NCI-H1048 (cell line): ENCODE data around the gene IFITM5.
"Not testable (repeated sequence)": the region's sequence is repeated elsewhere in the genome, so short reads cannot be mapped to it uniquely, and the experiment has no call there.

ENCODE experiments used
- DNase-seq: peaks from one replicate; lab custom pipeline; 2025; lab: John Stamatoyannopoulos, UW

Gene IFITM5

DNA sequence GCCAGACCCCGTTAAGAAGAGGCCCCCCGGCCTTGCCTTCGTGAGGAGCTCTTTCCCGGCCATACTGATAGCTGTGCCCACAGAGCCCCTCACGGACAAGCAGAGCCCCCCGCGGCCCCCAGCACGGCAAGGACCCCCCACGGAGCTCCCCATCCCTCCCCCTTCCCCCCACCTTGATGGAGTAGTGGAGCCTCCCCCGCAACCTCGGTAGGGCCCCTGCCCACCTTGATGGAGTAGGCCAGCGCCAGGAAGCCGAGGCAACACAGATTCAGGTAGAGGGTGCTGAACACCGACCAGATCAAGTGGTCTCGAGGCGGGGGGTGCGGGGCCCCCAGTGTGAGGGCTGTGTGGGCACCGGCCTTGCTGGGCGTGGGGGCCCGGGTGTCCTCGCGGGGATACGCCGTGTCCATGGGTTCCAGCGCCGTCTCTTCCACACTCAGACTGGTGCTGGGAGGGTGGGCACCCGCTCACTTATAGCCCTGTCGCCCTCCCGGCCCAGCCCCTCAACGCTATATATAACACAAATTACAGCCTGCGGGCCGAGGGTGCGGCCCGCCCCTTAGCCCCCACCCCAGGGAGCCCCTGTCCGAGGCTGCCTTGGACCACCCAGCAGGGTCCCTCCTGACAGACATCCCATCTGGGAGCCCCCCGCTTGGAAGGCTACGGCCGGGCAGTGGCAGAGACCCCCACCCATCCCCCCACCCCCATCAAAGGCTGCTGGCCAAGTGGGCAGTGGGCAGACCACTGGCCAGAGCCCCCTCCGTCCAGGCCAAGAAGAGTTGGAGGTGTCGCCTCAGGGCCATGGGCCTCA lies at the start of gene IFITM5:
Gene IFITM5, minus strand, starts transcription at position 446 of the 811 bp plus-strand sequence. Its CDS starts 36 bp downstream, at position 410.
- no peak for DNase-seq

DNA sequence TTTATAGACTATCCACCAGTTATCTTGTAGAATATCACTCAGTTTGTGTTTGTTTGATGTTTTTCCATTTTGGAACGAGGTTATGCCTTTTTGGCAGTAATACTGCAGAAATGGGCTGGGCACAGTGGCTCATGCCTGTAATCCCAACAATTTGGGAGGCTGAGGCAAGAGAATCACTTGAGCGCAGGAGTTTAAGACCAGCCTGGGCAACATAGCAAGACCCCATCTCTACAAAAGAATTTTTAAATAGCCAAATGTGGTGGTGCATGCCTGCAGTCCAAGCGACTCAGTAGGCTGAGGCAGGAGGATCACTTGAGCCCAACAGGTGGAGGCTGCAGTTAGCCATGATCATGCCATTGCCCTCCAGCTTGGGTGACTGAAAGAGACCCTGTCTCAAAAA lies 47.2 kb upstream of the IFITM5 start:
- DNase-seq: no peak

DNA sequence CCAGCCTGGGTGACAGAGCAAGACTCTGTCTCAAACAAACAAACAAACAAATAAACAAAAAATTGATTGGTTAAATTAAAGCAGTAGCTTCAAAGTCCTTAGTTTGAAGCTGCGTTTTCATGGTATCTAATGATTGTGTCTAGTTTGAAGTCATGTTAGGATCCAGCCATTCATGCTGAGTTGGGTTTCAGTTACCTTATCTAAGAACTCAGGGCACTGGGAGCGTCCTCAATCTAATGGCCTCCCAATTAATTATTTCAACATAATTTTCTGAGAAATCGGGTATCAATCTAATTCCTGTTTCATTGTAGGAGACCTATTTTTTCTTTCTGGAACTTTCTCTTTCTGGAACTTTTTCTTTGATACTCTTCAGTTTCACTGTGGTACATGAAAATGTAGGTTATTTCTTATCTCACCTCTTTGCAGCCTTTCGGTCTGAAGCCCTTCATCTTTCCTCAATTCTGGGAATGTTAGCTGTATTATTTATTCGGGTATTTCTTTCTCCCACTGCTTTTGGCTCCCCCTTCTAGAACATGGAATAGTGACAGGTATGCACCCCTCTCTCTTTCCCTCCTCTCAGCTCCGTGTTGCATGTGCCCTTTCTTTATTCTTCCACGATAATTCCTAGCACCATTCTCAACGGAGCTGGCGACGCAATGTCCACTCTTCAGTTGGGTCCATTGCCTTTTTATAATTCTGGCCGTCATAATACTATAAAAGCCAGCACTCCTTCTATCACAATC lies 45.7 kb upstream of the IFITM5 start:
- no peak for DNase-seq

DNA sequence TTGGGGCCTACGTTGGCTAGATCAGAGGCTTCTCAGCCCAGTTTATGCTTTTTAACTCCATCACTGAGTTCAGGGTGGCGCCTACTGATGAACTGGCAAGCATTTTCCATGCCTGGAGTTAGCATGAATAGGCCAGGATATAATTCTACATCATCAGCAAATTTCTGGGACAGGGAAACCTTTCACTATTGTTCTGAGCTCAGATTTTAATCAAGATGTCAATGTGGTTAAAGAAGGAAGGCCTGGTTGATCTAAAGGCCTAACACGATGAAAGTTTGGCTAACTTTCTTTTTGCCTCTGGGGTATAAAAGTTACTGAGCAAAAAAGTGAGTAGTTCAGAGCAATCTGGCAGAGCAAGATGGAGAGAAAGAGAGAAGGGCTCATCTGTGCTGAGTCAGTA lies 43.0 kb upstream of the IFITM5 start:
- no peak for DNase-seq

DNA sequence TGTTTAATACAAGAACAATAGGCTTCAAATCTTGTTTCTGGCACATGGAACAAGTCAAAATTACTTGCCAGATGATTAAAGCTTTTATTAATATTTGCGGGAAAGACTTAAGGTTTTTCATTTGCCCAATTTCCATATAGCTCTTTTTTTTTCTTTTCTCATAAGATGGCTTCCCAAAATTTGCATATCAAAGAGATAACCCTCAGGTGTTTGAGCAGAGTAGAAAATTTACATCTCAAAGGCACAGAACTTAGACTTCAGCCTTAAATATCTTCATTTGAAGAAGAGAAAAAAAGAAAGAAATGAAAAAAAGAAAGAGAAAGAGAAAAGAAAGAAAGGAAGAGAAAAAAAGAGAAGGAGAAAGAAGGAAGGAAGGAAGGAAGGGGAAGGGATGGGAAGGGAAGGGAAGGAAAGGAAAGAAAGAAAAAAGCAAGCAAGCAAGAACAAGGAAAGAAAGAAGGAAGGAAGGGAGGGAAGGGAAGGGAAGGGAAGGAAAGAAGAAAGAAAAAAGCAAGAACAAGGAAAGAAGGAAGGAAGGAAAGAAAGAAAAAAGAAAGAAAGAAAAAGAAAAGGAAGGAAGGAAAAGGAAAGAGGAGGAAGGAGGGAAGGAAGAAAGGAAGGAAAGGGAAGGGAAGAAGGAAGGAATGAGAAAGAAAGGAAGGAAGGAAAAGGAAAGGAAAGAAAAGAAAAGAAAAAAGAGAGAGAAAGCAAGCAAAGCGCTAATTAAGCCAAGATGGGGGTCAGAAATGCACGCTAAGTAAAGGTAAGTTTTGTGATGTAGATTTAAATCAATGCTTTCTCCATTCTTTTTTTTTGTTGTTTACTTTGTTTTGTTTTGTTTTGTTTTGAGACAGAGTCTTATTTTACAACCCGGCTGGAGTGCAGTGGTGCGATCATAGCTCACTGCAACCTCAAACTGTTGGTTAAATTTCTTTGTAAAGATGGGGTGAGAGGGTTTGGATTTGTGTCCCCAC lies 41.5 kb upstream of the IFITM5 start:
- no peak for DNase-seq

DNA sequence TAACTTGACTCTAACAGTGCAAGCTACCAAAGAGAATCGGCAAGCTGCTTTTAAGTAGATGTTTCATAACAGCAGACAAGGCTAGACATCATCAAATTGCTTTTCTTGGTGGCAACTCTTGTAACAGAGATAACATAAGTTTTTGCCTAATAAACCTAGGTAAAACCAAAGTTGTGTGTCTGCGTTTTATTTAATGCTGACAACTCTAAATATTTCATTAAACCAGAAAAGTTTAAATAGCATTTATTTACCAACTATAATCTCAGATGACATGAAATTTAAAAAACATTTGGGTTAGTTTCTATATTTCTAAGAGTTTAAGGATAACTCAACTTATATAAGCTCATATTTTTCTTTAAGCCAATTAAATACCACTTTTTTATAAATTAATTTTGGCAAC lies 40.6 kb upstream of the IFITM5 start:
- DNase-seq: no peak

DNA sequence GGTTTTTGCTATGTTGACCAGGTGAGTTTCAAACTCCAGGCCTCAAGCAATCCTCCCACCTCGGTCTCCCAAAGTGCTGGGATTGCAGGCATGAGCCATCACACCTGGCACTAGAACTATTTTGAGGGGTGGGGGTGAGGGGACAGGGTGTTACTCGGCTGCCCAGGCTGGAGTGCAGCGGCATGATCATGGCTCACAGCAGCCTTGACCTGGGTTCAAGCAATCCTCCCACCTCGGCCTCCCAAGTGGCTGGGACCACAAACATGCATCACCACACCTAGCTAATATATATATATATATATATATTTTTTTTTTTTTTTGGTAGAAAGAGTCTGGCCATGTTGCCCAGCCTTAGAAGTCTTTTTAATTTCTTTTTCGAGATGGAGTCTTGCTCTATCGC lies 38.4 kb upstream of the IFITM5 start:
- no peak for DNase-seq

DNA sequence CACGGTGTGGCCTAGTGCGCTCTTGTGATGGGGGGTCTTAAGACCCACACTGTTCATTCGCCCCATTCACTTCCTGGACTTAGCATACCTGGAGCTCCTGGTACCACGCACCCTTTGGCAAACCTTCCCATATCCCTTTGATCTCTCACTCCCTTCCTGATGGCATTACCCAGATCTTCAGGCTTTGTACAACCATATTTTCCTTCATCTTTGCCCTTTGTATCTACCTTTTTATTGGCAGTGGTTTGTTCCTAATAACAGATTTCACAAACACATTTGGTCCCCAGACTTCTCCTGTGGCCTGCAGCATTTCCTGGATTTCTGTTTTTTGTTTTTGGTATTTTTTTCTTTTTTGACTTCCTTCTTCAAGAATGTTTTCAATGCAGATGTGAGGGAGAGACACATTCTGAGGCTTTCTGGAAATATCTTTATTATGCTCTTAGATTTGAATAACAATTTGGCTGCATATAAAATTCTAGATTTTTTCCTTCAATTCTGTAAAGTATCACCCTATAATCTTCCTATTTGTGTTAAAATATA lies 37.4 kb upstream of the IFITM5 start:
- DNase-seq: no peak

DNA sequence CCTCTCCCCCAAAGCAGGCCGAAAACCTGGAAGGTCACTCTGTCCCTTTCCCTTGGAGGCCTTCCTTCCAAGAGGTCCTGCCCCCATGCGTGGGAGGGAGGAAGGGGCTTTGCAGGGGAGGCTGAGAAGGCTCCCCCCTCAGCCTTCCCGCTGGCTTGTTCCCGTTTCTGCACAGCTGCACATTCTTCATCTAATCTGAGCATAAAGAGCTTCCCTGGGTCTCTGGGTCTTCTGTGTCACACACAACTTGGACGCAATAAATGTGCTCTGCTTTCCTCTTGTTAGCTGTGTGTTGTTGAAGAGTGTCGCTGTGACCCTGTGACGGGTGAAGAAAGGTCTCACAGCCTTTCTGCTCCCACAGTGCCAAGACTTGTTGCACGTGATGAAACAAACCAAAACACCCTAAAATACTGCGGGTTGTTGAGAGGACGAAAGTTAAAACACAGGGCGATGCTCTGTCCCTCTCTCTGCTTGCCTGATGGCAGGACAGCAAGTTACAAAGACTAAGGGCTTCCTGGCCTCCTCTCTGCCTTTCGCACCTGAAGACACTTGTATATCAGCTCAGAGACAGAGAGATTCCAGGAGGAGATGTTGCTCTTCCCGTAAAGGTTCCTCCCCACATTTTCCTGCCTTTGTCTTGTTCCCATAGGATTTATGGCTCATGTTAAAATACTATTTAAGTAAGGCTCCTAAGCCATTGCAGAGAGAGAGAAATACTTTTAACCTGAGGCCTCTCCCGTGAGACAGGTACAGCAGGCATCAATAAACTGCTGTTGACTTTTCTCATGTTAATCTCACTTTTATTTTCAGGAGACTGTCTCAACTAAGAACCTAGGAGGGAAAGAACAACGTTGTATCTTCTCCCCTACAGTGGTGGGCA lies 36.7 kb upstream of the IFITM5 start:
- DNase-seq: no peak

DNA sequence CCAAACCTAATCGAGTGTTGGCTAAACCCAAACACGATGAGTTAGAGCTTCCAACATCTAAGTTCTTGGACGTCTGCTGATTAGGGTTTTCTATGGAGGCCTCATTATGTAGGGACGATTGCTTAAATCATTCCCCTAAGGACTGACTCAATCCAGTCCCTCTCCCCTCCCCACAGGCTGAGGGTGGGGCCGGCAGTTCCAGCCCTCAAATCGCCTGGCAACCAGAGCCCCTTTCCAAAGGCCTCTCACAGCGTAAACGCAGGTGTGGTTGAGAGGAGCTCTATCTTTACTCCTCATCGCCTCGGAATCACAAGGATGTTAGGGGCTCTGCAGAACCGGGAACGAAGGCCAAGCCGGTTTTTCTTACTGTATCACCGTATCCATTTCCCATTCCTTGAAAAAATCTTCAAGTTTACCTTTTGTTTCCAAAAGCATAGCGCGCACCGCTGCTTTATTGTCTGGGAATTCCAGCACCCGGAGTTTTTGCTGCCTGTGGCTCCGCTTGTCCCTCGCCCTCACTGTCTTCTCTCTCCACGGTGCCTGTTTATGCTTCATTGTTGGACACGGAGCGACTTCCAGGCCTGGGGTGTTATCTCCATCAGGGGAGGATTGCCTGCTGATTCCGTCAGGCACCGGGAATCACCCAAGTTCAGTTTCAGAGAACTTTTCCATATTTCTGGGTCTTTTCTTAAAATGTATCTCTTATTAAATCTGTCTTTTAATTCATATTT lies 35.1 kb upstream of the IFITM5 start:
- DNase-seq: no peak

DNA sequence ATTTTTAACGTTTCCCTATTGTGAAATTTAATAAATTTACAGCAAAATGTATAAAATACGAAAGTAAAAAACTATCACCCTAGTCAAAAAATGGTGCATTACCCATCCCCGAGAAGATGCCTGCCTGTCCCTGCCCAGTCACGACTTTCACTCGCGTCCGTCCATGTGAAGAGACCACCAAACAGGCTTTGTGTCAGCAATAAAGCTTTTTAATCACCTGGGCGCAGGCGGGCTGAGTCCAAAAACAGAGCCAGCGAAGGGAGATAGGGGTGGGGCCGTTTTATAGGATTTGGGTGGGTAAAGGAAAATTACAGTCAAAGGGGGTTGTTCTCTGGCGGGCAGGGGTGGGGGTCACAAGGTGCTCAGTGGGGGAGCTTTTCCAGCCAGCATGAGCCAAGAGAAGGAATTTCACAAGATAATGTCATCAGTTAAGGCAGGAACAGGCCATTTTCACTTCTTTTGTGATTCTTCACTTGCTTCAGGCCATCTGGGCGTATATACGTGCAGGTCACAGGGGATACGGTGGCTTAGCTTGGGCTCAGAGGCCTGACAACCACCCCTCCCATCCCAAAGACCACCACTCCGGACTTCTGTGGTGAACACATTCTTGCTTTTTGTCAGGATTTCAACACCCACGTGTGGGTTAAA lies 34.4 kb upstream of the IFITM5 start:
- not testable (repeated sequence) for DNase-seq

DNA sequence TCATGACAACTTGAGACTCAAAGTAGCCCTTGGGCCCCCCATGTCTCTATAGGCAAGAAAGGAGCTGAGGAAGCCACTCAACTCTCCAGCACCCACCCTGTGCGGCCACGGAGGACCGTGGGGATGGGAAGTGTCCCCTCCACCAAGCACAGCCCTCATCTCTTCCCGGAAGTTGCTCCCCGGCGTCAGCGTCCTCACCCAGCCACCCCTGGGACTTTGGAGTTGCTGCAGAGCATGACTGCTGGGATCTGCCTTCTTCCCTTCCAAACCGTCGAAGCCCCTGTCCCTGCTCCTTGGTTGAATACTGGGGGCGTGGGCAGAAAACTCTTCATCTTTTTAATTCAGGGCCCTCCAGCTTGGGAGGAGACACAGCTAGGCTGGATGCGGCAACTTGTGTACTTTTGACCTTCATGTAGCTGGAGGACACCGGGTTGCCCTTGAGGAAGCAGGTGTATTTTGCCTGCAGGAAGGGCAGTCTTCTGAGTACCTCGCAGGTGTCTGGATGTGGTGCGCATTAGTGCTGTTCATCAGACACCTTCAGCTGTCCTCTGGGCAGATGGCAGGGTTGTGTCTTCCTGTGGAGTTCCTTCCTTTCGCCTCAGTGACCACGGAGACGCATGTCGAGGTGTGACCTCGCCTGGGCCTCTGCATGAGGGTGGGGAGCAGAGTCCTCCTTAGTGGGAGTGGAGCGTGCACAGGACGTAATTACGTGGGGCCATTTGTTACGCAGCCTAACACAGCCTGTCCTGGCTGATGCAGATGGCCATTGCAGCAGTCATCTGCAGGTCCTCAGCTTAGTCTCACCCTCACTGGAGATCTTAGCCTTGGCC lies 33.5 kb upstream of the IFITM5 start:
- DNase-seq: no peak

DNA sequence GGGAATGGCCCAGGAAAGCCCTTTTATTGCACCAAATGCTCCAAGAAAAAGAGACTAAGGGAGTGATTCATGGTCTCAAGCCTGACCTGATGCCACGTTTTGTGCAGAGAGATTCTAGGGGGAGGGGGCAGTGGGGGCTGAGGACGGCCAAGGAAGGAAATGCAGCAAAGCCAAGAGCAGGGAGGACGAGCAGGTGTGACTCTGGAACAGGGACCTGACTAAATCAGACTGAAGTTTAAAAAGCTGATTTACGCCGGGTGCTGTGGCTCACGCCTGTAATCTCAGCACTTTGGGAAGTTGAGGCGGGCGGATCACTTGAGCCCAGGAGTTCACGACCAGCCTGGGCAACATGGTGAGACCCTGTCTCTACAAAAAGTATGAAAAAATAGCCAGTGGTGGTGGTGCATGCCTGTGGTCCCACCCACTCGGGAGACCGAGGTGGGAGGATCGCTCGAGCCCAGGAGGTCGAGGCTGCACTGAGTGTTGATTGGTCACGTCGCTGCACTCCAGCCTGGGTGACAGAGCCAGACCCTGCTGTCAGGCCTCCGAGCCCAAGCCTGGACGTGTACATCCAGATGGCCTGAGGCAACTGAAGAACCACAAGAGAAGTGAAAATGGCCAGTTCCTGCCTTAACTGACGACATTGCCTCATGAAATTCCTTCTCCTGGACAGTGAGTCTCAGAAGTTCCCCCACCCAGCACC lies 32.2 kb upstream of the IFITM5 start:
- no peak for DNase-seq

DNA sequence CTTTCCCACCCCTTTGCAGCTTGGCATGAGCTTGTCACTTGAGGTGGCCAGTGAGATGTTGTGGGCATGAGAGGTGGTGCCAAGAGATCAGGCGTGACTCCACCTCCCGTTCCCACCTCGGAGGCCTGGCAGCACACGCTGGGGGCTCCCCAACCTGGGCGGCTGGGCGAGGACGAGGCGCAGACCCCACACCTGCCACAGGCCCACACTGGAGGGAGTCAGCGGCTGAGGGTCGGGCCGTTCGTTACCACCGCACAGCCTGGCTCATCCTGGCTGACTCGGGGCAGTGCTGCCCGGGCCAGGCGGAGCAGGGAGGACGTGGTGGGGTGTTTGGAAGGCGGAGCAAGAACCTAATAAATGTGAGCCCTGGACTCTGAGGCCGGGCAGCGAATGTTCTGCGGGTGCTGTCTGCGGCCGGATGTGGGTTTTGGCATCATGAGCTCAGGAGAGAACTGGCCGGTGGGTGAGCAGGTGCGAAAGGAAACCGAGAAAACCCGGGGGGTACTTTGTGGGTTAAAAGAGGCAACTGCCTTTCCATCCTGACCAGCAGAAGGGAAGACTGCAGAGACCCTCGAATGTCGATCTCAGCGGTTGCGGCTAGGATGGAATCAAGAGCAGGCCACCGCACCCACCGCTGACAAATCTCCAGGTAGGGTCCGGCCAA lies 31.5 kb upstream of the IFITM5 start:
- DNase-seq: no peak

DNA sequence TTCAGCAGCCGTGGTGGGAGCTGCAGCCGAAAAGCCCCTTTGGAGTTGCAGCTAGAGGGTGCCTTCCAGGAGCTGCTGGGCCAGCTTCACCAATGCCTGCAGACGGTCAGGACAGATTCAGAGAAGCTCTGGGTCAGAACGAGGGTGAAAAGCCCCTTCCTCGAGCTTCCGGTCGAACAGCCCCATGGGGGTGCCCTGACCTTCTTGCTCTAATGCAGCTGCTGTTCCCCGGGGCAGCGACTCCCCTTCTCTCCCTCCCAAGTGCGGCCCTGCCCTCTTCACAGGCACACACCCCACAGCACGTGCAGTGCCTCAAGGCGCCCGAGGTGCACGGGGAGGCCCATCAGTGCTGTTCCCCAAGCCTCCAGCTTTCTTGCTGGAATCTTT lies 31.0 kb upstream of the IFITM5 start:
- DNase-seq: no peak

DNA sequence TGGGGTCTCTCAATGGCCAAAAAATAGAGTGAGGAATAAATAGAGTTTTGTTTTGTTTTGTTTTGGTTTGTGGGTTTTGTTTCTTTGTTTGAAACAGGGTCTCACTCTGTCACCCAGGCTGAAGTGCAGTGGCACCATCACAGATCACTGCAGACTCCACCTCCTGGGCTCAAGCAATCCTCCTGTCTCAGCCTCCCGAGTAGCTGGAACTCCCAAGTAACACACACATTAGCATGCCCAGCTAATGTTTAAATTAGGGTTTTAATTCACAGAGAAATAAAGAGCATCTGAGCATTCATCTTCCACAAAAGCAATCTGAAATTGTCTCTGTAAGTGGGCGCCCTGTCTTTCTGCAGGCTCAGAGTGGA lies 30.5 kb upstream of the IFITM5 start:
- DNase-seq: no peak

DNA sequence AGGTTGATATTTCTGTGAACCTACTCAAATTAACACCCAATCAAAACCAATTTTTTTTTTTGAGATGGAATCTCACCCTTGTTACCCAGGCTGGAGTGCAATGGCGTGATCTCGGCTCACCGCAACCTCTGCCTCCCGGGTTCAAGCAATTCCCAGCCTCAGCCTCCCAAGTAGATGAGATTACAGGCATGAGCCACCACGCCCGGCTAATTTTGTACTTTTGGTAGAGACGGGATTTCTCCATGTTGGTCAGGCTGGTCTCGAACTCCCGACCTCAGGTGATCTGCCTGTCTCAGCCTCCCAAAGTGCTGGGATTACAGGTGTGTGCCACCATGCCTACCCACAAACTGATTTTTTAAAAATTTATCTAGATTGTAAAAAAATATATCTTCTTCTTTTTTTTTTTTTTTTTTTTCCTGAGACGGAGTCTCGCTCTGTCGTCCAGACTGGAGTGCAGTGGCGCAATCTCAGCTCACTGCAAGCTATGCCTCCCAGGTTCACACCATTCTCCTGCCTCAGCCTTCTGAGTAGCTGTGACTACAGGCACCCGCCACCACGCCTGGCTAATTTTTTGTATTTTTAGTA lies 29.3 kb upstream of the IFITM5 start:
- DNase-seq: not testable (repeated sequence)
